SK-N-SH treated with all-trans-retinoic acid at 6 μM for 48 hours (cell line): ENCODE measurements around the gene RPL28.

Experiments used
- ATAC-seq: fragments of 200-7000 bp; cut with Tn5 transposase; 3 replicates; pipeline ENCODE4 v1.9.1; 2020; ENCODE audit warnings: mild to moderate bottlenecking, moderate library complexity
- ARNTL ChIP-seq: fragments of 450-650 bp; formaldehyde crosslinking; IDR thresholded peaks from 2 replicates; pipeline ENCODE4 v1.5.0; 2020; ENCODE audit warnings: low read depth, mild to moderate bottlenecking, moderate library complexity, borderline replicate concordance
- CREB5 ChIP-seq: fragments of 250-450 bp; sonication (Bioruptor Pico); IDR thresholded peaks from 2 replicates; pipeline ENCODE4 v1.5.1; 2020; ENCODE audit warnings: low read depth, mild to moderate bottlenecking, moderate library complexity
- CSDC2 ChIP-seq: fragments of 250-450 bp; sonication (Bioruptor Pico); IDR thresholded peaks from 2 replicates; pipeline ENCODE4 v1.5.0; 2020; ENCODE audit warnings: mild to moderate bottlenecking, moderate library complexity
- CSRNP3 ChIP-seq: fragments of 250-450 bp; sonication (Bioruptor Pico); IDR thresholded peaks from 2 replicates; pipeline ENCODE4 v1.5.1; 2021; ENCODE audit warnings: mild to moderate bottlenecking, moderate library complexity
- ESRRG ChIP-seq: fragments of 250-450 bp; sonication (Bioruptor Pico); IDR thresholded peaks from 2 replicates; pipeline ENCODE4 v1.6.1; 2021; ENCODE audit warnings: mild to moderate bottlenecking
- GLIS3 ChIP-seq: fragments of 250-450 bp; sonication (Bioruptor Pico); IDR thresholded peaks from 2 replicates; pipeline ENCODE4 v1.5.0; 2020; ENCODE audit warnings: mild to moderate bottlenecking, moderate library complexity
- ISL1 ChIP-seq: fragments of 250-450 bp; sonication (Bioruptor Pico); IDR thresholded peaks from 2 replicates; pipeline ENCODE4 v2.1.2; 2022; ENCODE audit warnings: mild to moderate bottlenecking, moderate library complexity
- OSR1 ChIP-seq: fragments of 250-450 bp; sonication (Bioruptor Pico); IDR thresholded peaks from 2 replicates; pipeline ENCODE4 v1.8.0; 2022; ENCODE audit warnings: moderate library complexity, mild to moderate bottlenecking, inconsistent platforms
- PATZ1 ChIP-seq: fragments of 250-450 bp; sonication (Bioruptor Pico); IDR thresholded peaks from 2 replicates; pipeline ENCODE4 v1.8.0; 2020; ENCODE audit warnings: mild to moderate bottlenecking, moderate library complexity, borderline replicate concordance
- PPARA ChIP-seq: fragments of 250-450 bp; sonication (Bioruptor Pico); IDR thresholded peaks from 2 replicates; pipeline ENCODE4 v1.5.0; 2020; ENCODE audit warnings: mild to moderate bottlenecking, borderline replicate concordance
- RARB ChIP-seq: fragments of 250-450 bp; sonication (Bioruptor Pico); IDR thresholded peaks from 2 replicates; pipeline ENCODE4 v1.8.0; 2021; ENCODE audit warnings: mild to moderate bottlenecking, moderate library complexity
- SNAI2 ChIP-seq: fragments of 250-450 bp; sonication (Bioruptor Pico); IDR thresholded peaks from 2 replicates; pipeline ENCODE4 v1.5.0; 2020; ENCODE audit warnings: mild to moderate bottlenecking, moderate library complexity
- TCF4 ChIP-seq: fragments of 250-450 bp; sonication (Bioruptor Pico); IDR thresholded peaks from 2 replicates; pipeline ENCODE4 v1.8.0; 2021; ENCODE audit warnings: mild to moderate bottlenecking, moderate library complexity, borderline replicate concordance
- TOX ChIP-seq: fragments of 250-450 bp; sonication (Bioruptor Pico); IDR thresholded peaks from 2 replicates; pipeline ENCODE4 v1.8.0; 2021; ENCODE audit warnings: mild to moderate bottlenecking, moderate library complexity, borderline replicate concordance
- TSHZ2 ChIP-seq: fragments of 250-450 bp; sonication (Bioruptor Pico); IDR thresholded peaks from 2 replicates; pipeline ENCODE4 v1.5.0; 2020; ENCODE audit warnings: mild to moderate bottlenecking, moderate library complexity
- ZC3H10 ChIP-seq: fragments of 250-450 bp; sonication (Bioruptor Pico); IDR thresholded peaks from 2 replicates; pipeline ENCODE4 v1.5.1; 2021; ENCODE audit warnings: mild to moderate bottlenecking, moderate library complexity
- ZFP3 ChIP-seq: fragments of 250-450 bp; sonication (Bioruptor Pico); IDR thresholded peaks from 2 replicates; pipeline ENCODE4 v1.5.0; 2020; ENCODE audit warnings: mild to moderate bottlenecking, moderate library complexity
- ZFP30 ChIP-seq: fragments of 450-650 bp; formaldehyde crosslinking; IDR thresholded peaks from 2 replicates; pipeline ENCODE4 v1.5.0; 2022; ENCODE audit warnings: mild to moderate bottlenecking, moderate library complexity
- ZNF565 ChIP-seq: fragments of 450-650 bp; formaldehyde crosslinking; conservative IDR thresholded peaks from 2 replicates; pipeline ENCODE4 v1.5.0; 2020; ENCODE audit warnings: low read depth, mild to moderate bottlenecking, moderate library complexity
- ZNF8 ChIP-seq: fragments of 450-650 bp; formaldehyde crosslinking; IDR thresholded peaks from 2 replicates; pipeline ENCODE4 v1.5.0; 2020; ENCODE audit warnings: mild to moderate bottlenecking, moderate library complexity

The RPL28 gene

GRCh38 chr19:55340784-55341147, 45.0 kb upstream of the RPL28 start (continued):
- no peak for TF ChIP-seq ZNF565
- TF ChIP-seq SNAI2 (CRISPR knock-in tag), result no peak
- no peak for TF ChIP-seq OSR1
- TF ChIP-seq ZFP3 (CRISPR knock-in tag), result no peak
- TF ChIP-seq PATZ1 (CRISPR knock-in tag), result no peak
- no peak for TF ChIP-seq ZNF8 (CRISPR knock-in tag)

- no peak for TF ChIP-seq ZC3H10
- no peak for TF ChIP-seq PPARA
- TF ChIP-seq CSRNP3 (CRISPR knock-in tag), result no peak
- TF ChIP-seq TOX, result no peak
- TF ChIP-seq ESRRG, result no peak
- TF ChIP-seq CREB5 (CRISPR knock-in tag), result no peak
- TF ChIP-seq CSDC2 (CRISPR knock-in tag), result no peak
- TF ChIP-seq RARB (CRISPR knock-in tag), result no peak
- no peak for TF ChIP-seq TCF4 (CRISPR knock-in tag)
- TF ChIP-seq PATZ1 (CRISPR knock-in tag), result no peak
- no peak for TF ChIP-seq TSHZ2 (CRISPR knock-in tag)
- TF ChIP-seq GLIS3 (CRISPR knock-in tag), result no peak
- TF ChIP-seq ZNF565, result no peak
- no peak for TF ChIP-seq ZFP3 (CRISPR knock-in tag)
- ATAC-seq, result peak; percentile 23
These were observed 44.6 kb upstream of the RPL28 start for GRCh38 chr19:55341171-55341588.

- no peak for ATAC-seq
- no peak for TF ChIP-seq ZFP30 (CRISPR knock-in tag)
- TF ChIP-seq CSRNP3 (CRISPR knock-in tag), result no peak
- TF ChIP-seq TSHZ2 (CRISPR knock-in tag), result no peak
- TF ChIP-seq PATZ1 (CRISPR knock-in tag), result no peak
- no peak for TF ChIP-seq ISL1 (CRISPR knock-in tag)
- no peak for TF ChIP-seq ARNTL (CRISPR knock-in tag)
- TF ChIP-seq ZNF565, result no peak
These were observed 43.9 kb upstream of the RPL28 start for GRCh38 chr19:55341595-55342531.
